Body of pancreas (tissue), 4 donors: ENCODE data around the gene ZNF384. TPM values are rescaled to one million over a fixed set of nuclear protein-coding genes. Genes with fewer than 3 reads are reported as not detected.
A peak's percentile ranks its signal among the peaks of the same experiment; 100 is the strongest.

ENCODE experiments used
- ATAC-seq: fragments of 150-250 bp; one replicate; pipeline ENCODE4 v1.9.1; 2016
- DNase-seq, 4 donors: peaks; one replicate each; pipeline ENCODE4 v3.0.0-alpha.2; 2019
- H3K27ac ChIP-seq, 4 donors: fragments of 200-600 bp; sonication (generic); 1 replicate in 3 of 4; 2 replicates in 1 of 4; pipeline versions ENCODE4 v1.5.1 to v1.6.1; 2016 to 2019; ENCODE audit warnings: mild to moderate bottlenecking in 1 of 4, mixed read lengths in 1 of 4, moderate library complexity in 1 of 4
- H3K27me3 ChIP-seq, 2 donors: fragments of 200-600 bp; sonication (generic); one replicate each; pipeline ENCODE4 v1.6.0; 2016; ENCODE audit warnings: mild to moderate bottlenecking in 1 of 2
- H3K36me3 ChIP-seq, 2 donors: fragments of 200-600 bp; sonication (generic); replicated peaks in 1 of 2; 2 replicates each; pipeline ENCODE4 v1.5.1; 2016; ENCODE audit warnings: low read depth in 2 of 2; ENCODE audit not compliant: insufficient read depth in 1 of 2
- H3K4me1 ChIP-seq: fragments of 200-600 bp; sonication (generic); one replicate; pipeline ENCODE4 v1.6.0; 2016
- H3K4me3 ChIP-seq, 2 donors: fragments of 200-600 bp; sonication (generic); 1 replicate in 1 of 2; 2 replicates in 1 of 2; pipeline ENCODE4 v1.5.1; 2016 to 2019
- H3K9me3 ChIP-seq, 3 donors: fragments of 200-600 bp; sonication (generic); 1 replicate in 2 of 3; 2 replicates in 1 of 3; pipeline ENCODE4 v1.5.1; 2016
- CTCF ChIP-seq, 7 experiments: fragments of 450-650 bp in 4 of 7; fragments of 200-600 bp in 3 of 7; sonication (generic) in 3 of 7; IDR thresholded peaks; one replicate each; pipeline ENCODE4 v1.5.1; 2016 to 2019; ENCODE audit warnings: antibody characterized with exemption in 7 of 7
- POLR2A ChIP-seq, 3 donors: fragments of 450-650 bp; IDR thresholded peaks; one replicate each; pipeline ENCODE4 v1.6.1; 2016; ENCODE audit warnings: antibody characterized with exemption in 3 of 3, mild to moderate bottlenecking in 2 of 3
- WGBS, 2 donors: methylation state at CpG; one replicate each; pipeline ENCODE4 v1.1.5; 2017; 5-methylcytosine and 5-hydroxymethylcytosine counted together
- intact Hi-C: fragments of 100-400 bp; cut with DNase I; formaldehyde crosslinking; loops from one replicate; pipeline ENCODE4 v1.15.1; 2023
- total RNA-seq, 2 donors: library from RNA; depleted of rRNA; stranded (reverse); fragments of >200 nt; gene quantifications; one replicate each; pipeline ENCODE4 v1.1.0, GENCODE V29; 2016

ZNF384 gene
- total RNA-seq, 2 donors from 2014 or later: 20.0 to 25.4 TPM

GRCh38 chr12:6688543-6688998 lies 604 bp downstream of the ZNF384 start:
- 0 to 3% methylated on average over 11 to 13 of the region's 13 CpGs for WGBS, 2 donors
- no peaks in the 10 kb centered on the region for H3K27me3 ChIP-seq
- H3K27ac ChIP-seq: peak overlapping the region; percentile 93 to 96 (median 96)
- H3K4me3 ChIP-seq: peak overlapping the region; percentile 69 to 99
- DNase-seq: peak; percentile 42 to 50 (median 48)
- H3K36me3 ChIP-seq: no peaks in the 10 kb centered on the region
- H3K9me3 ChIP-seq: no peaks in the 10 kb centered on the region
- peaks cover 32% of the 10 kb centered on the region for H3K4me1 ChIP-seq
- no peak for ATAC-seq
- no peak for TF ChIP-seq POLR2A (IDR thresholded peaks at IDR 0.05)
- no peak for TF ChIP-seq CTCF (IDR thresholded peaks at IDR 0.05)
- intact Hi-C loops: no loop called here

- 69 to 79% methylated on average over 3 of the region's 3 CpGs for WGBS, 2 donors
- intact Hi-C loops: no loop called here
- TF ChIP-seq POLR2A (IDR thresholded peaks at IDR 0.05) (no peak), CTCF (IDR thresholded peaks at IDR 0.05) (no peak)
- peaks cover 32% of the 10 kb centered on the region for H3K4me1 ChIP-seq
- no peaks in the 10 kb centered on the region for H3K36me3 ChIP-seq
- no peak overlapping the region for H3K27ac ChIP-seq
- H3K4me3 ChIP-seq: no peak overlapping the region
- no peaks in the 10 kb centered on the region for H3K9me3 ChIP-seq
- no peaks in the 10 kb centered on the region for H3K27me3 ChIP-seq
- no peak for DNase-seq
- no peak for ATAC-seq
Measured at GRCh38 chr12:6685814-6686213, 3.4 kb downstream of the ZNF384 start.

GRCh38 chr12:6684609-6685008 lies 4.6 kb downstream of the ZNF384 start:
- WGBS, 2 donors: 61 to 65% methylated on average over 6 of the region's 6 CpGs
- intact Hi-C loops: no loop called here
- no peak for TF ChIP-seq POLR2A (IDR thresholded peaks at IDR 0.05)
- peak in 6 of 7 experiments; percentile 21 to 39 (median 34) for TF ChIP-seq CTCF (IDR thresholded peaks at IDR 0.05)
- H3K4me3 ChIP-seq: no peak overlapping the region
- DNase-seq: peak in 2 of 4 donors; percentile 17 to 31
- H3K4me1 ChIP-seq: peaks cover 23% of the 10 kb centered on the region
- no peaks in the 10 kb centered on the region for H3K27me3 ChIP-seq
- no peak overlapping the region for H3K27ac ChIP-seq
- peaks cover 0 to under 1% of the 10 kb centered on the region in 2 donors for H3K36me3 ChIP-seq
- H3K9me3 ChIP-seq: no peaks in the 10 kb centered on the region
- ATAC-seq: no peak

GRCh38 chr12:6676962-6677361 lies 12.2 kb downstream of the ZNF384 start:
- Histone ChIP-seq H3K9me3 (no peaks in the 10 kb centered on the region), H3K27ac (no peak overlapping the region), H3K36me3 (peaks cover 25 to 45% of the 10 kb centered on the region in 2 donors), H3K4me3 (no peak overlapping the region), H3K27me3 (no peaks in the 10 kb centered on the region), H3K4me1 (no peaks in the 10 kb centered on the region)
- no peak for TF ChIP-seq POLR2A (IDR thresholded peaks at IDR 0.05)
- TF ChIP-seq CTCF (IDR thresholded peaks at IDR 0.05): no peak
- intact Hi-C loops: no loop called here
- 80 to 89% methylated on average over 5 of the region's 5 CpGs for WGBS, 2 donors
- no peak for DNase-seq
- no peak for ATAC-seq

DNA sequence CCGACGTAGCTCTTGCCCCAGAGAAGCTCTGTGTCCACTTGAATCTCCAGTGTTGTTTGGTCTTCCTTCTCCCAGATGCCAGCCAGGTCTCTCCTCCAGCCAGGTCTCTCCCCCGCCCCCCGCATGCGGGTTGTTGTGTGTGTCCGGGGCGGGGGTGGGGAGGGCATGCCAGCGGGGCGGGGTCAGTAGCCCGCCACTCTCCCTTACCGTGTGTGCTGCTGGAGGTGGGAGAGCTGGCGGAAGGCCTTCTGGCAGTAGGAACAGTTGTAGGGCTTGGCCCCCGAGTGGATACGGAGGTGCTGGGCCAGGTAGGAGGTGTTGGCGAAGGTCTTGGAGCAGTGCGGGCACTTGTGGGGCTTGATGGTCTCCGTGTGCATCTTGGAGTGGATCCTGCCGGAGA lies 17.0 kb downstream of the ZNF384 start:
- Histone ChIP-seq H3K4me1 (no peaks in the 10 kb centered on the region), H3K27ac (no peak overlapping the region), H3K36me3 (peaks cover 23 to 49% of the 10 kb centered on the region in 2 donors), H3K27me3 (no peaks in the 10 kb centered on the region), H3K4me3 (no peak overlapping the region), H3K9me3 (no peaks in the 10 kb centered on the region)
- WGBS, 2 donors: 82 to 93% methylated on average over 17 to 18 of the region's 18 CpGs
- intact Hi-C loops: no loop called here
- DNase-seq (no peak), ATAC-seq (no peak)
- TF ChIP-seq CTCF (IDR thresholded peaks at IDR 0.05) (no peak), POLR2A (IDR thresholded peaks at IDR 0.05) (no peak)
